Mesendoderm (in vitro differentiated cells): ENCODE results near the gene IL17B.
A peak's percentile ranks its signal among the peaks of the same experiment; 100 is the strongest.

ENCODE experiments used
- DNase-seq: peaks from one replicate; pipeline ENCODE4 v3.0.0; 2013
- H2AK5ac ChIP-seq: 2 replicates; pipeline ENCODE4 v1.6.1; 2013; ENCODE audit warnings: low read length, inconsistent platforms
- H2BK120ac ChIP-seq: 2 replicates; pipeline ENCODE4 v1.6.1; 2013; ENCODE audit warnings: low read depth, mild to moderate bottlenecking, low read length, moderate library complexity, mixed read lengths
- H2BK15ac ChIP-seq: replicated peaks from 2 replicates; pipeline ENCODE4 v1.6.1; 2013; ENCODE audit warnings: low read depth, mild to moderate bottlenecking, moderate library complexity
- H2BK5ac ChIP-seq: 2 replicates; pipeline ENCODE4 v1.6.1; 2013; ENCODE audit warnings: low read length, inconsistent platforms
- H3K18ac ChIP-seq: 2 replicates; pipeline ENCODE4 v1.6.1; 2013; ENCODE audit warnings: mild to moderate bottlenecking, low read length, mixed read lengths
- H3K23ac ChIP-seq: one replicate; pipeline ENCODE4 v1.6.1; 2013; ENCODE audit warnings: low read length
- H3K27ac ChIP-seq: 2 replicates; pipeline ENCODE4 v1.5.1; 2013; ENCODE audit warnings: low read depth, mild to moderate bottlenecking, inconsistent platforms, low read length, moderate library complexity
- H3K27me3 ChIP-seq: 2 replicates; pipeline ENCODE4 v1.6.1; 2013; ENCODE audit warnings: low read length, control low read depth, mild to moderate bottlenecking, inconsistent platforms; ENCODE audit not compliant: insufficient read depth, poor library complexity
- H3K36me3 ChIP-seq: 2 replicates; pipeline ENCODE4 v1.6.1; 2013; ENCODE audit warnings: low read length, inconsistent platforms; ENCODE audit not compliant: control insufficient read depth, insufficient read depth
- H3K4ac ChIP-seq: one replicate; pipeline ENCODE4 v1.6.1; 2013; ENCODE audit warnings: low read depth, mild to moderate bottlenecking, low read length, moderate library complexity
- H3K4me1 ChIP-seq: 2 replicates; pipeline ENCODE4 v1.6.1; 2013; ENCODE audit warnings: low read depth, low read length, inconsistent platforms; ENCODE audit not compliant: control insufficient read depth
- H3K4me2 ChIP-seq: 2 replicates; pipeline ENCODE4 v1.6.1; 2013; ENCODE audit warnings: low read length
- H3K4me3 ChIP-seq: 2 replicates; pipeline ENCODE4 v1.5.1; 2013; ENCODE audit warnings: mild to moderate bottlenecking, low read length
- H3K56ac ChIP-seq: one replicate; pipeline ENCODE4 v1.6.1; 2013; ENCODE audit warnings: low read length
- H3K79me1 ChIP-seq: 2 replicates; pipeline ENCODE4 v1.6.1; 2013; ENCODE audit warnings: low read length, inconsistent platforms
- H3K79me2 ChIP-seq: 2 replicates; pipeline ENCODE4 v1.6.1; 2013; ENCODE audit warnings: mild to moderate bottlenecking, low read length; ENCODE audit not compliant: control insufficient read depth, insufficient read depth
- H3K9ac ChIP-seq: 2 replicates; pipeline ENCODE4 v1.6.1; 2013; ENCODE audit warnings: low read length, inconsistent platforms
- H4K5ac ChIP-seq: one replicate; pipeline ENCODE4 v1.6.1; 2013; ENCODE audit warnings: low read length
- H4K8ac ChIP-seq: one replicate; pipeline ENCODE4 v1.6.1; 2013; ENCODE audit warnings: low read depth, mild to moderate bottlenecking, control low read depth, low read length, moderate library complexity
- WGBS: extraction: QIAGEN DNeasy Blood & Tissue Kit; methylation state at CpG from one replicate; pipeline ENCODE4 v1.1.7; 2013; ENCODE audit warnings: low lambda C conversion rate, missing lambda C conversion rate; ENCODE audit not compliant: insufficient coverage; ENCODE audit errors: extremely low coverage; 5-methylcytosine and 5-hydroxymethylcytosine counted together

Gene IL17B

DNA sequence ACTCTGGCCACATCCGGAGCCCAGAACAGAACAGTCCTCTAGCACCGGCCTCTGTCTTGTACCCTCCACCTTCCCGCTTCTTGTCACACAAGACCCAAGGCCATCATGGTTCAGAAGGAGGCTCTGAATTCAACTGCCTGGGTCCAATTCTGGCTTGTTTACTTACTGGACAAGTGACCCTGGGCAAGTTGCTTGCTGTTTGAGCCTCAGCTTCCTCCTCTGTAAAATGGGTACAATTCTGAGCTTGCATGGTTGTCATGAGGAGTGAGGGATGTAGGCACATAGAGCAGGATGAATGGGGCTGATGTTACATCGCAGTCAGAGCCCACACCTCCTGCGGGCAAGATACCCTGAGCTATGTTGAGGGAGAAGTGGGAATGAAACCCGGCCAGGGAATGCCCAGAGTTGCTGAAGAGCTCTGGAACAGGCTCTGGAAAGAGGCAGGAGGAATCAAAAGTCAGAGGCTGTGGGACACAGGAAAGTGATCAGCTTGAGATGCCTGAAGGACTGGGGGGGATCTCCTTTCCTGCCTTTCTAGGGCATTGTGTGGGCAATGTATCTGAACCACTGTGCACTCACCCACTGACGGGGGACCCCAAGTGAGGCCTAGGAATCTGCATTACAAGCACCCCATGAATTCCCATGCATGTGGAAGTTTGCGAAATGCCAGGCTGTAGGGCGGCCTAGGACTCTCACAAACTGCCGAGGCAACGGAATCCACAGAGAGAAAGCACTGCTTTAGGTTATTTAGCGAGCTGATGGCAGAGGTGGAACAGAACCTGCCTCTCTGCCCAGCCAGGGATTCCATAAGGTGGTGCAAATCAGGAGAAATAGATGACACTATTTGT is 29.4 kb upstream of the IL17B start:
- H3K27me3 ChIP-seq: no peaks in the 10 kb centered on the region
- H3K79me2 ChIP-seq: no peaks in the 10 kb centered on the region
- H2AK5ac ChIP-seq: peak overlapping the region; percentile 54
- no peak for DNase-seq
- no peak overlapping the region for H3K4me3 ChIP-seq
- no peak overlapping the region for H3K23ac ChIP-seq
- no peak overlapping the region for H3K4ac ChIP-seq
- H2BK15ac ChIP-seq: no peak overlapping the region
- no peak overlapping the region for H2BK5ac ChIP-seq
- H3K27ac ChIP-seq: no peak overlapping the region
- H3K4me2 ChIP-seq: no peak overlapping the region
- no peak overlapping the region for H2BK120ac ChIP-seq
- H3K36me3 ChIP-seq: no peaks in the 10 kb centered on the region
- H4K8ac ChIP-seq: no peak overlapping the region
- no peak overlapping the region for H4K5ac ChIP-seq
- no CpG with 5 or more reads among the region's 12 CpGs for WGBS
- no peak overlapping the region for H3K9ac ChIP-seq
- H3K18ac ChIP-seq: no peak overlapping the region
- peak overlapping the region; percentile 44 for H3K56ac ChIP-seq
- H3K4me1 ChIP-seq: peaks cover 14% of the 10 kb centered on the region
- H3K79me1 ChIP-seq: no peaks in the 10 kb centered on the region

DNA sequence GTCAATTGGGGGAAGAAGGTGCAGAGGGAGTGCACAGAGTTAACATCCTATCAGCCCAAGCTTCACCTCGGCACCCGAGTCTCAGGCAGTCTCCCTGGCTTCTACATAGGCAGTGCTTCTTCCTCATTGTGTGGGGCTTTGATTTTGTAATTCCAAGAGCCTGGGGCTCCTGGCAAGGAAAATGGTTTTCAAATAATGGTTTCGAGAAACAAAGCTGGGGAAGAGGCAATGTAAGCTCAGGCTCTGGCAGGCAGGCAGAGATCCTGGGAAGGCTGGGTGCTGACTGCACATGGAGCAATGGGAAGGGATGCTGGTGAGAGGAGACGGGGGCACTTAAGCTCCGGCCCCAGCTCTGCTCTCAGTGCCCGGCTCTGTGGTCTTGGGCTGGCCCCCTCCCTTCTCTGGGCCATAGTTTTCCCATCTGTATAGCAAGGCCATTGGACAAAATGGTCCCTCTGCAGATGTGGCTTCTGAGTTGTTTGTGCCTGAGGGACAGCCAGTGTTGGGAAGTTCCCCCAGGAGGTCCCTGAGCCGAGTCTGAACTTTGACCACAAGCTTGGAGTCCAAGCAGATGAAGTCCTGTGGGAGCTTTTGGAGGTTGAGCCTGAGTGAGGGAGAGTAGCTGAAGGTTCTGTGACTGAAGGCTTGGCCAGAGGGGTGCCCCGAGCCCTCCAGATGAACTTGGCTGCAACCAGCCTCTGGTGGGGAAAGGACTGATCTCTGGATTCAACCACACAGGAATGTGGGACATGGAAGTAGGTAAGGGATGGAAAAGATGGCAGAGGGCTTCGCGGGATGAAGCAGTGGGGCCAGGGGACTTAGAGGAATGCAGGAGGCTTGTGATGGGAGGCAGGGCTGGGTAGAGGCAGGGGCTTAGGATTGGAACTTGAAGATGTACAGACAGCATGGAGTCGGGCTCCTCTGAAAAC is 28.5 kb upstream of the IL17B start:
- DNase-seq: no peak
- Histone ChIP-seq H3K4me3 (no peak overlapping the region), H3K18ac (no peak overlapping the region), H2AK5ac (peak overlapping the region; percentile 62), H3K9ac (no peak overlapping the region), H2BK5ac (no peak overlapping the region), H4K8ac (no peak overlapping the region), H3K4ac (no peak overlapping the region), H3K23ac (no peak overlapping the region), H3K4me1 (peaks cover 14% of the 10 kb centered on the region), H3K56ac (peak overlapping the region; percentile 27), H2BK120ac (no peak overlapping the region), H2BK15ac (no peak overlapping the region), H3K27me3 (no peaks in the 10 kb centered on the region), H3K36me3 (no peaks in the 10 kb centered on the region), H3K79me1 (no peaks in the 10 kb centered on the region), H3K27ac (no peak overlapping the region), H4K5ac (no peak overlapping the region), H3K79me2 (no peaks in the 10 kb centered on the region), H3K4me2 (no peak overlapping the region)
- WGBS: no CpG with 5 or more reads among the region's 11 CpGs

DNA sequence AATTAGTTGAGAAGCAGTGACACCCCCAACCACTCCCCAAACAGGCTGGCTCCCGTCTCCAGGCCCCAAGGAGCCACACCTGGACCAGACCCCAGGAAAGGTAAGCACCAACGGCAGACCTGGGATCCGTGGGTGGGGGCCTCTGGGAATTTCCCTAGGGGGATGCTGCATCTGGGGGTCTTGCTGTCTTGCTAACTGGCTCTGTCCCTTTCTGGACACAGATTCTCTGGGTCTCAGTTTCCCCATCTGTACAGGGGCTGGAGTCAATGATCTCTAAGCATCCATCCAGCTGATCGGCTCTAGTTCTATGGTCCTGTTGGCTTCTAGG is 27.9 kb upstream of the IL17B start:
- no peak overlapping the region for H3K23ac ChIP-seq
- H4K8ac ChIP-seq: no peak overlapping the region
- H2BK5ac ChIP-seq: no peak overlapping the region
- H3K9ac ChIP-seq: no peak overlapping the region
- H3K4me3 ChIP-seq: no peak overlapping the region
- peak overlapping the region; percentile 54 for H3K56ac ChIP-seq
- H2BK15ac ChIP-seq: no peak overlapping the region
- H3K27ac ChIP-seq: no peak overlapping the region
- H3K27me3 ChIP-seq: no peaks in the 10 kb centered on the region
- H3K4me2 ChIP-seq: no peak overlapping the region
- no peak overlapping the region for H3K18ac ChIP-seq
- H3K4me1 ChIP-seq: peaks cover 17% of the 10 kb centered on the region
- no peak overlapping the region for H3K4ac ChIP-seq
- no peak overlapping the region for H4K5ac ChIP-seq
- no peaks in the 10 kb centered on the region for H3K36me3 ChIP-seq
- peak overlapping the region; percentile 62 for H2AK5ac ChIP-seq
- WGBS: no CpG with 5 or more reads among the region's 4 CpGs
- H3K79me2 ChIP-seq: no peaks in the 10 kb centered on the region
- no peak for DNase-seq
- H2BK120ac ChIP-seq: no peak overlapping the region
- no peaks in the 10 kb centered on the region for H3K79me1 ChIP-seq

DNA sequence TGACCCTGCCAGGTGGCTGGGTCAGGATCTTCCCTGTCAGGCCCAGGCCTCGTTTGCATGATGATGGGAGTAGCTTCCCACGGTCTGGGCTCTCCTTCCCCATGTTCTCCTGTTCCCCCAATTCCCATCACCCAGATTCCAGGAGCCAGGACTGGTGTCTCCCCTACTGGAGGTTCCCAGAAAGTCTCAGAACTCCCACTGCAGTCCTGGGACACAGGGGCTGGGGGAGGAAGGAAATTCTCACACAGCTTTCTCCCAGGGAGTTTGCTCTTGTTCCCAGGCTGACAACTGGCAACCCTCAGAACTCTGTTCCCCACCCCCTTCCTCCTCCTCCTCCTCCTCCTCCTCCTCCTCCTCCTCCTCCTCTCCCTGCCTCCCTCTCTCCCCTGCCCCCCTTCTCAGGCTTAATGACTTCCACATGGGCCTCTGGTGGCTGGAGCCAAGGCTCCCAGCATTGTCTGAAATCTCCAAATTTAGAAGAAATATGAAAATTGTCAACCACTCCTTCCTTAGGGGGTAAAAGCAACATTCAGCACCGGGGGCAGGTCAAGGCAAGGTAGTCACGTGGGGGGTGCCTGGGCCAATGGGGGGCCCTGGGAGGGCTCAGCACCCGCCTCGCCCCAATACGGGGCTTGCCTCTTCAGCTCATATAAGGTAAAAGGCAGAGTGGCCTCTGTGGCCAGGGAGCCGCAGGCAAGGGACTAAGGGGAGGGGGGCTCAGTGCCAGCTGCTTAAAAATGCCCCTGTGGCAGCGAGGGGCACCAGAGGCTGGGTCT is 27.3 kb upstream of the IL17B start:
- Histone ChIP-seq H4K5ac (no peak overlapping the region), H3K4ac (no peak overlapping the region), H3K36me3 (no peaks in the 10 kb centered on the region), H3K4me1 (peaks cover 20% of the 10 kb centered on the region), H3K9ac (no peak overlapping the region), H3K79me2 (no peaks in the 10 kb centered on the region), H2BK15ac (no peak overlapping the region), H3K56ac (peak overlapping the region; percentile 54), H3K4me3 (no peak overlapping the region), H2BK120ac (peak overlapping the region; percentile 48), H3K27me3 (no peaks in the 10 kb centered on the region), H2BK5ac (peak overlapping the region; percentile 28), H4K8ac (no peak overlapping the region), H3K18ac (no peak overlapping the region), H3K4me2 (no peak overlapping the region), H2AK5ac (no peak overlapping the region), H3K27ac (no peak overlapping the region), H3K23ac (no peak overlapping the region), H3K79me1 (no peaks in the 10 kb centered on the region)
- no CpG with 5 or more reads among the region's 9 CpGs for WGBS
- DNase-seq: no peak

DNA sequence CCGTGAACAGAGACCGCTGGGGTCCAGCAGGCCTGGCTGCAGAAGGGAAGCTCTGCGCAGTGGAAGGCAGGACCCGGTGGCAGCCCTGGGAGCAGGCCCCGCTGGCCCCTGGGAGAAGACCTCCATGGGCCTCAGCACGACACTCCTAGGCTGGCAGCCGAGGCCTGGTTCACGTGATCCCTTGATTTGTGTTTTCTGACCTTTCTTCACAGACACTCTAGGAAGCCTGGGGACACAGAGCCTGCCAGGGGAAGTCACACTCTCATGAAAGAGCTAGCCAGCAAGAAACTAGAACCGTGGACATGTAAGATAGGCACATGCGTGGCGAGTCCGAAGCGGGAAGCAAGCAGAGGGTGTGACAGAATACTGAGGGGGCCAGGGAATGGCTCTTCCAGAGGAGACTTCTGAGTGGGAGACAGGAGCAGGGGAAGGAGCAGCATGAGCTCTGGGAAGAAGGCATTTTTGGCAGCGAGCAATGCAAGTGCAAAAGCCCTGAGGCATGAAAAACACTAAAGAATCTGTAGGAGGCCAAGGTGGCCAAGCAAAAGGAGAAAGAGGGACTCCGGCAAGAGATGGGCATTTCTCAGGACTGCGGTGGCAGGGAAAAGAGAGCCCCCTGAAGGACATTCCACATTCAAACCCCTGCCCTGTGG is 26.6 kb upstream of the IL17B start:
- Histone ChIP-seq H3K18ac (no peak overlapping the region), H3K4me3 (no peak overlapping the region), H3K79me2 (no peaks in the 10 kb centered on the region), H3K4me2 (no peak overlapping the region), H2BK15ac (no peak overlapping the region), H3K27ac (no peak overlapping the region), H2AK5ac (peak overlapping the region; percentile 62), H3K9ac (peak overlapping the region; percentile 12), H3K27me3 (no peaks in the 10 kb centered on the region), H4K5ac (no peak overlapping the region), H2BK120ac (no peak overlapping the region), H2BK5ac (peak overlapping the region; percentile 55), H3K4ac (no peak overlapping the region), H3K36me3 (no peaks in the 10 kb centered on the region), H3K4me1 (peaks cover 15% of the 10 kb centered on the region), H3K23ac (no peak overlapping the region), H4K8ac (no peak overlapping the region), H3K56ac (peak overlapping the region; percentile 77), H3K79me1 (no peaks in the 10 kb centered on the region)
- no CpG with 5 or more reads among the region's 16 CpGs for WGBS
- DNase-seq: peak; percentile 59
